ENCODE data around the gene PCBD1. TPM values are rescaled to one million over a fixed set of nuclear protein-coding genes. Genes with fewer than 3 reads are reported as not detected.

PCBD1 gene
- total RNA-seq, 2 donors from 2014 or later = 87.4 to 121 TPM

DNA sequence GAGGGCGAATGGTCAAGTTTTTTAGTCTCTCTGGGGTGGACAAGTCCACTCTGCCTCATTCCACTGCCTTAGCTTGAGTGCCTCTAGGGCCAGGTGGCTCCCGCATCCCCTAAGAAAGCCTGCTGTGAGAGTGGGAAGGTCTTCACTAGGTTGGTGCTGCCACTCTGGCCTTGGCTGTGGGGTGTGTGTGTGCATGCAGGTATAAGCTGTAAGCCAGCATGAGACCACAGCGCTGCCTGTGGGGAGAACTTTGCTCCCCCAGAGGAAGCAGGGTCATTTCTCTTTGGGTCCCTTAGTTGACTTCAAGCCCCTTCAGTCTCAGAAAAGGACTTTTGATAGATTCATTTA lies 25.5 kb upstream of the PCBD1 start:
- intact Hi-C loops (cut with DNase I) = no loop called here
- Histone ChIP-seq H3K27ac (no peak overlapping the region), H3K36me3 (no peaks in the 10 kb centered on the region), H3K4me1 (replicated peaks) (no peaks in the 10 kb centered on the region), H3K4me3 (no peak overlapping the region), H3K9me3 (no peaks in the 10 kb centered on the region), H3K27me3 (replicated peaks; ENCODE audit: insufficient read depth) (no peaks in the 10 kb centered on the region)
- no peak for DNase-seq (ENCODE audit: low spot score)
- 94% methylated on average over 3 of the region's 3 CpGs for WGBS
- TF ChIP-seq, protein P1, sequence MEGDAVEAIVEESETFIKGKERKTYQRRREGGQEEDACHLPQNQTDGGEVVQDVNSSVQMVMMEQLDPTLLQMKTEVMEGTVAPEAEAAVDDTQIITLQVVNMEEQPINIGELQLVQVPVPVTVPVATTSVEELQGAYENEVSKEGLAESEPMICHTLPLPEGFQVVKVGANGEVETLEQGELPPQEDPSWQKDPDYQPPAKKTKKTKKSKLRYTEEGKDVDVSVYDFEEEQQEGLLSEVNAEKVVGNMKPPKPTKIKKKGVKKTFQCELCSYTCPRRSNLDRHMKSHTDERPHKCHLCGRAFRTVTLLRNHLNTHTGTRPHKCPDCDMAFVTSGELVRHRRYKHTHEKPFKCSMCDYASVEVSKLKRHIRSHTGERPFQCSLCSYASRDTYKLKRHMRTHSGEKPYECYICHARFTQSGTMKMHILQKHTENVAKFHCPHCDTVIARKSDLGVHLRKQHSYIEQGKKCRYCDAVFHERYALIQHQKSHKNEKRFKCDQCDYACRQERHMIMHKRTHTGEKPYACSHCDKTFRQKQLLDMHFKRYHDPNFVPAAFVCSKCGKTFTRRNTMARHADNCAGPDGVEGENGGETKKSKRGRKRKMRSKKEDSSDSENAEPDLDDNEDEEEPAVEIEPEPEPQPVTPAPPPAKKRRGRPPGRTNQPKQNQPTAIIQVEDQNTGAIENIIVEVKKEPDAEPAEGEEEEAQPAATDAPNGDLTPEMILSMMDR (IDR thresholded peaks at IDR 0.05) = no peak
- TF ChIP-seq POLR2A (IDR thresholded peaks at IDR 0.05) (no peak), POLR2AphosphoS5 (IDR thresholded peaks at IDR 0.05) (no peak)

DNA sequence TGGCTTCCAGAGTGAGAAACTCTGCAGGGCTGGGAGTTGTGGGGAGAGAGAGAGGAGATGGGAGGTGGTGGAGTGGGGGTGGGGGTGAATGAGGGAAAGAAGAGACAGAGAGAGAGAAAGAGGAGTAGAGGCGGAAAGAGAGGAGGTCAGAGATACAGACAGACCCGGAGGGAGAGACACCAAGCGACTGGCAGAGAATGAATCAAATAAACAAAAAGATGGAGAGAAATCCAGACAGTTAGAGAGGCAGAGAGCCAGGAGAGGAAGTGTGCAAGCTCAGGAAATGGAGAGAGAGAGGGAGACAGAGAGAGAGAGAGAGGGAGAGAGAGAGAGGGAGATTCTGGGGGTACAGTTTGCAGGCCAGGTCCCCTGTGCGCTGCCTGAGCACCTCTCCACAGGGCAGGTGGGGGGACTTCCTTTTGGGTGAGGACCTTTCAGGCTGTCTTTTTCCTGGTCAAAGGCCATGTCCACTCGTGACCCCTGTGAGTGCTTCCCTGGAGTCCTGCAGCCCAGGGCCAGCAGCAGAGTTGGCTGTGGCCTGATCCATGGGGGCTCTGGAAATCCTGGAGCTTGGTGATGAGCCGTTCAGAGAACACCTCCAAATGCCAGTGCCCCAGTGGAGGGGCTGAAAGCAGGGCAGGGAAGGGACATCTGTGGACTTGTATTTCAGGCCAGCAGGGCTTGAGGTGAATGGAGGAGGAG lies 25.0 kb upstream of the PCBD1 start:
- WGBS = 60% methylated on average over 6 of the region's 6 CpGs
- DNase-seq (ENCODE audit: low spot score) = no peak
- H3K36me3 ChIP-seq = no peaks in the 10 kb centered on the region

DNA sequence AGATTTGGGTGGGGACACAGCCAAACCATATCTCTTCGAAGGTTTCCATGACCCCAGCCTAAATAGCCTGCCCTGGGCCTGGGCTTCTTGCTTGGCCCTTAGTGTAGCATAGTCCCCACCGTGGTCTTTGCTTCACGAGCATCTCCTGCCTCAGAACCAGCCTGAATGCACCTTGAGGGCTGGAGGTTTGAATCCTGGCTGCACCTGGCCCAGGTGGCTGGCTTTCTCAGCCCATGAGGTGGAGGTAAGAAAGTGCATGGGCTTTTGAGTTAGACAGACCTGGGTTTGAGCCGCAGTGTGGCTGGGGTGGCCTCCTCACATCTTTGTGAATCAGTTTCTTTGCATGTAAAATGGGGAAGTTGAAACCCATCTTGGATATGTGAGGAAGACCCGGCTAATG lies 24.2 kb upstream of the PCBD1 start:
- DNase-seq (ENCODE audit: low spot score) = no peak
- no peaks in the 10 kb centered on the region for H3K9me3 ChIP-seq
- H3K4me3 ChIP-seq = no peak overlapping the region
- H3K27me3 ChIP-seq (replicated peaks; ENCODE audit: insufficient read depth) = no peaks in the 10 kb centered on the region
- H3K4me1 ChIP-seq (replicated peaks) = no peaks in the 10 kb centered on the region
- TF ChIP-seq POLR2A (IDR thresholded peaks at IDR 0.05) (no peak), POLR2AphosphoS5 (IDR thresholded peaks at IDR 0.05) (no peak)
- TF ChIP-seq, protein P1 (IDR thresholded peaks at IDR 0.05) = no peak
- H3K36me3 ChIP-seq = no peaks in the 10 kb centered on the region
- intact Hi-C loops (cut with DNase I) = no loop called here
- H3K27ac ChIP-seq = no peak overlapping the region
- WGBS = 95% methylated on average over 5 of the region's 5 CpGs

More for the DNA sequence above, 25.0 kb upstream of the PCBD1 start:
- Histone ChIP-seq H3K27me3 (replicated peaks; ENCODE audit: insufficient read depth) (no peaks in the 10 kb centered on the region), H3K9me3 (no peaks in the 10 kb centered on the region), H3K4me1 (replicated peaks) (no peaks in the 10 kb centered on the region), H3K27ac (no peak overlapping the region), H3K4me3 (no peak overlapping the region)
- TF ChIP-seq POLR2A (IDR thresholded peaks at IDR 0.05) = no peak
- TF ChIP-seq, protein P1 (IDR thresholded peaks at IDR 0.05) = no peak
- TF ChIP-seq POLR2AphosphoS5 (IDR thresholded peaks at IDR 0.05) = no peak
- intact Hi-C loops (cut with DNase I) = no loop called here

DNA sequence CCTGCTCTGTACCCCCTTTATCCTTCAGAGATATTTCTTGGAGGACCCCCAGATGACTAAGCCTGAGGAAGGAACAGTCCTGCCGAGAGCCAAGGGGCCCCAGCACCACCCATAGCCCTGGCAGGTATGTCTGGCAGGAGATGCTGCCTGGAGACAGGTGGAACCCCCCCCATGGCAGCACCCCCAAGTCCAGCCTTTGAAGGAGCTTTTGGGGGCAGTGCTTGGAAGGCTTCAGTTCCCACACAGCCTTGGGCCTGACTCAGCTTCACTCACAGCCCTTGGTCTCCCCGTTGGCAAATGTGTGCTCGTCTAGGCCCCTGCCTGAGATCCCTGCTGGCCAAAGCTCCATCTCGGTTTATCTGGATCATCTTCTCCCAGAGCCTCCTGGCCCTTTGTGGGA lies 23.0 kb upstream of the PCBD1 start:
- intact Hi-C loops (cut with DNase I) = no loop called here
- no peak for DNase-seq (ENCODE audit: low spot score)
- no peak for TF ChIP-seq POLR2AphosphoS5 (IDR thresholded peaks at IDR 0.05)
- TF ChIP-seq POLR2A (IDR thresholded peaks at IDR 0.05) = no peak
- TF ChIP-seq, protein P1 (IDR thresholded peaks at IDR 0.05) = no peak
- no peaks in the 10 kb centered on the region for H3K27me3 ChIP-seq (replicated peaks; ENCODE audit: insufficient read depth)
- H3K9me3 ChIP-seq = no peaks in the 10 kb centered on the region
- H3K36me3 ChIP-seq = no peaks in the 10 kb centered on the region
- H3K27ac ChIP-seq = no peak overlapping the region
- H3K4me1 ChIP-seq (replicated peaks) = no peaks in the 10 kb centered on the region
- WGBS = 87% methylated on average over 4 of the region's 4 CpGs
- no peak overlapping the region for H3K4me3 ChIP-seq
